Measurements from ENCODE around the gene SLC26A9.

SLC26A9 gene

GRCh38 chr1:205927676-205928075 is 15.6 kb downstream of the SLC26A9 start:
- TF ChIP-seq CTCF (conservative IDR thresholded peaks at IDR 0.05; ENCODE audit: low read depth, low read length) = no peak
- DNase-seq (ENCODE audit: low read depth) = no peak
- H3K4me3 ChIP-seq (ENCODE audit: low read length) = no peak overlapping the region

- no peak for TF ChIP-seq CTCF (conservative IDR thresholded peaks at IDR 0.05; ENCODE audit: low read depth, low read length)
- no peak for DNase-seq (ENCODE audit: low read depth)
- no peak overlapping the region for H3K4me3 ChIP-seq (ENCODE audit: low read length)
Measured at GRCh38 chr1:205927247-205927646, 16.0 kb downstream of the SLC26A9 start.

GRCh38 chr1:205926636-205927035 is 16.6 kb downstream of the SLC26A9 start:
- no peak for DNase-seq (ENCODE audit: low read depth)
- no peak for TF ChIP-seq CTCF (conservative IDR thresholded peaks at IDR 0.05; ENCODE audit: low read depth, low read length)
- H3K4me3 ChIP-seq (ENCODE audit: low read length) = no peak overlapping the region

- H3K4me3 ChIP-seq (ENCODE audit: low read length) = no peak overlapping the region
- no peak for TF ChIP-seq CTCF (conservative IDR thresholded peaks at IDR 0.05; ENCODE audit: low read depth, low read length)
- DNase-seq (ENCODE audit: low read depth) = no peak
Measured at GRCh38 chr1:205926213-205926612, 17.0 kb downstream of the SLC26A9 start.

- H3K4me3 ChIP-seq (ENCODE audit: low read length) = no peak overlapping the region
- no peak for TF ChIP-seq CTCF (conservative IDR thresholded peaks at IDR 0.05; ENCODE audit: low read depth, low read length)
- peak; percentile 44 for DNase-seq (ENCODE audit: low read depth)
Measured at GRCh38 chr1:205925736-205926135, 17.5 kb downstream of the SLC26A9 start.

- no peak overlapping the region for H3K4me3 ChIP-seq (ENCODE audit: low read length)
- no peak for TF ChIP-seq CTCF (conservative IDR thresholded peaks at IDR 0.05; ENCODE audit: low read depth, low read length)
- no peak for DNase-seq (ENCODE audit: low read depth)
Measured at GRCh38 chr1:205924460-205924790, 18.8 kb downstream of the SLC26A9 start.

- TF ChIP-seq CTCF (conservative IDR thresholded peaks at IDR 0.05; ENCODE audit: low read depth, low read length) = no peak
- DNase-seq (ENCODE audit: low read depth) = no peak
- H3K4me3 ChIP-seq (ENCODE audit: low read length) = no peak overlapping the region
Measured at GRCh38 chr1:205923651-205924459, 19.4 kb downstream of the SLC26A9 start.
